Right lobe of liver (tissue), 6 donors: ENCODE data around the gene MTG1. TPM values are rescaled to one million over a fixed set of nuclear protein-coding genes. Genes with fewer than 3 reads are reported as not detected.

Source experiments
- ATAC-seq, 4 donors: fragments of 200-7000 bp; cut with Tn5 transposase; one replicate each; pipeline ENCODE4 v1.9.1; 2020; ENCODE audit warnings: mild to moderate bottlenecking in 4 of 4, moderate library complexity in 4 of 4
- DNase-seq, 3 donors: peaks; one replicate each; pipeline ENCODE4 v3.0.0-alpha.2; 2020
- H3K27ac ChIP-seq, 3 donors: fragments of 200-600 bp; one replicate each; pipeline ENCODE4 v1.8.0; 2022
- H3K27me3 ChIP-seq, 2 donors: fragments of 200-600 bp; one replicate each; pipeline ENCODE4 v1.8.0; 2022
- H3K36me3 ChIP-seq, 4 donors: fragments of 200-600 bp; sonication (generic) in 1 of 4; one replicate each; pipeline versions ENCODE4 v1.5.1 to v1.8.0; 2017 to 2022; ENCODE audit warnings: control low read depth in 1 of 4
- H3K4me1 ChIP-seq, 4 donors: fragments of 200-600 bp; sonication (generic) in 1 of 4; one replicate each; pipeline versions ENCODE4 v1.5.1 to v1.8.0; 2017 to 2022; ENCODE audit warnings: control low read depth in 1 of 4
- H3K4me3 ChIP-seq, 3 donors: fragments of 200-600 bp; one replicate each; pipeline ENCODE4 v1.8.0; 2022
- H3K9me3 ChIP-seq, 4 donors: fragments of 200-600 bp; sonication (generic) in 1 of 4; one replicate each; pipeline versions ENCODE4 v1.5.1 to v1.8.0; 2017 to 2022; ENCODE audit warnings: control low read depth in 1 of 4
- CTCF ChIP-seq, 4 donors: fragments of 200-600 bp in 3 of 4; fragments of 450-650 bp in 1 of 4; IDR thresholded peaks; one replicate each; pipeline versions ENCODE4 v1.5.1 to v1.8.0; 2016 to 2022; ENCODE audit warnings: antibody characterized with exemption in 4 of 4, mild to moderate bottlenecking in 2 of 4
- POLR2A ChIP-seq: fragments of 450-650 bp; IDR thresholded peaks from one replicate; pipeline ENCODE4 v1.6.1; 2017; ENCODE audit warnings: antibody characterized with exemption, mild to moderate bottlenecking
- WGBS: methylation state at CpG from one replicate; pipeline ENCODE4 v1.1.6; 2018; ENCODE audit warnings: low coverage, low lambda C conversion rate; ENCODE audit not compliant: insufficient coverage; ENCODE audit errors: missing lambda C conversion rate; 5-methylcytosine and 5-hydroxymethylcytosine counted together
- intact Hi-C, 2 donors: fragments of 100-400 bp; cut with DNase I; formaldehyde crosslinking; loops; one replicate each; pipeline versions ENCODE4 v1.11.2 to v1.14.1; 2022
- total RNA-seq, 6 experiments: library from RNA; depleted of rRNA in 2 of 6; stranded (reverse); fragments of >200 nt in 2 of 6; fragmentation: NEBNext Ultra II Directional in 3 of 6; extraction: Animal tissue kit (Norgen Biotek cat#: 25700) in 3 of 6; gene quantifications; one replicate each; pipeline versions ENCODE4 v1.1.0 to v1.2.4, GENCODE V29; 2016 to 2023
- donor health status: DM: no; HTN: yes; CAD: no.
- donor health status: DM: no; HTN: no; CAD: no.
- donor health status: DM: no; HTN: no; CAD: no.
- donor health status: DM: no; HTN: yes; CAD: no.
- donor health status: DM: no; HTN: yes; CAD: no.

MTG1 gene
- total RNA-seq, 6 experiments from 2014 or later: 25.1 to 45.7 (median 34.5) TPM

- Histone ChIP-seq H3K36me3 (peaks cover 0 to 14% (median 7%) of the 10 kb centered on the region in 4 donors), H3K4me1 (peaks cover 0 to 65% (median 29%) of the 10 kb centered on the region in 4 donors), H3K4me3 (peak overlapping the region in 2 of 3 donors; percentile 72 to 94), H3K9me3 (no peaks in the 10 kb centered on the region), H3K27me3 (no peaks in the 10 kb centered on the region), H3K27ac (peak overlapping the region; percentile 65 to 85 (median 71))
- peak; percentile 77 to 90 (median 86) for DNase-seq
- 15% methylated on average over 7 of the region's 41 CpGs for WGBS
- intact Hi-C loops: no loop called here
- peak; percentile 51 to 54 (median 53) for ATAC-seq
- TF ChIP-seq CTCF (IDR thresholded peaks at IDR 0.05) (no peak), POLR2A (no peak)
Measured at GRCh38 chr10:133358162-133358924, 35.6 kb upstream of the MTG1 start.

- Histone ChIP-seq H3K4me3 (peak overlapping the region in 2 of 3 donors; percentile 72 to 94), H3K27me3 (no peaks in the 10 kb centered on the region), H3K9me3 (no peaks in the 10 kb centered on the region), H3K4me1 (peaks cover 0 to 59% (median 26%) of the 10 kb centered on the region in 4 donors), H3K36me3 (peaks cover 0 to 20% (median 10%) of the 10 kb centered on the region in 4 donors), H3K27ac (peak overlapping the region; percentile 65 to 85 (median 71))
- WGBS: 31% methylated on average over 7 of the region's 11 CpGs
- TF ChIP-seq CTCF (IDR thresholded peaks at IDR 0.05): no peak
- no peak for TF ChIP-seq POLR2A
- DNase-seq (peak in 1 of 3 donors; percentile 75), ATAC-seq (peak; percentile 3 to 29 (median 13))
- intact Hi-C loops: no loop called here
Measured at GRCh38 chr10:133358925-133359310, 35.0 kb upstream of the MTG1 start.

GRCh38 chr10:133359554-133359971 is 34.4 kb upstream of the MTG1 start:
- H3K36me3 ChIP-seq: peaks cover 0 to 26% (median 15%) of the 10 kb centered on the region in 4 donors
- H3K4me1 ChIP-seq: peaks cover 0 to 53% (median 23%) of the 10 kb centered on the region in 4 donors
- 25% methylated on average over 1 of the region's 6 CpGs for WGBS

GRCh38 chr10:133359972-133360610 is 33.9 kb upstream of the MTG1 start:
- Histone ChIP-seq H3K36me3 (peaks cover 0 to 32% (median 17%) of the 10 kb centered on the region in 4 donors), H3K4me1 (peaks cover 0 to 48% (median 20%) of the 10 kb centered on the region in 4 donors), H3K27me3 (no peaks in the 10 kb centered on the region), H3K27ac (peak overlapping the region in 2 of 3 donors; percentile 71 to 85), H3K4me3 (peak overlapping the region in 1 of 3 donors; percentile 6), H3K9me3 (no peaks in the 10 kb centered on the region)
- DNase-seq (peak; percentile 64 to 92 (median 89)), ATAC-seq (peak; percentile 37 to 65 (median 55))
- WGBS: 36% methylated on average over 6 of the region's 17 CpGs
- intact Hi-C loops: no loop called here
- TF ChIP-seq POLR2A (no peak), CTCF (IDR thresholded peaks at IDR 0.05) (no peak)

More at GRCh38 chr10:133359554-133359971, 34.4 kb upstream of the MTG1 start:
- Histone ChIP-seq H3K4me3 (peak overlapping the region in 2 of 3 donors; percentile 72 to 94), H3K9me3 (no peaks in the 10 kb centered on the region), H3K27ac (peak overlapping the region; percentile 65 to 85 (median 71)), H3K27me3 (no peaks in the 10 kb centered on the region)
- intact Hi-C loops: no loop called here
- peak; percentile 60 to 84 (median 75) for DNase-seq
- ATAC-seq: peak; percentile 35 to 56 (median 43)
- TF ChIP-seq CTCF (IDR thresholded peaks at IDR 0.05) (no peak), POLR2A (no peak)
